HFFc6 (cell line): ENCODE results near the gene MBD6. TPM values are rescaled to one million over a fixed set of nuclear protein-coding genes. Genes with fewer than 3 reads are reported as not detected.
A peak's percentile ranks its signal among the peaks of the same experiment; 100 is the strongest.
"Not testable (repeated sequence)": the region's sequence is repeated elsewhere in the genome, so short reads cannot be mapped to it uniquely, and the experiment has no call there.

Experiments
- DNase-seq: peaks from one replicate; pipeline ENCODE4 v3.0.0-alpha.2; 2018
- H3K27ac Mint-ChIP-seq: 2 replicates; pipeline ENCODE4 v1.8.0; 2020; ENCODE audit warnings: mild to moderate bottlenecking, mixed read lengths
- H3K27me3 Mint-ChIP-seq: 2 replicates; pipeline ENCODE4 v1.8.0; 2021; ENCODE audit warnings: mild to moderate bottlenecking, moderate library complexity, mixed read lengths; ENCODE audit not compliant: insufficient read depth
- H3K36me3 Mint-ChIP-seq: 2 replicates; pipeline ENCODE4 v1.8.0; 2021; ENCODE audit warnings: low read depth, mixed read lengths
- H3K4me1 Mint-ChIP-seq: 2 replicates; pipeline ENCODE4 v1.8.0; 2020; ENCODE audit warnings: low read depth, mixed read lengths
- H3K4me3 Mint-ChIP-seq: 2 replicates; pipeline ENCODE4 v1.8.0; 2020; ENCODE audit warnings: mild to moderate bottlenecking, moderate library complexity, mixed read lengths
- H3K9me3 Mint-ChIP-seq: 2 replicates; pipeline ENCODE4 v1.8.0; 2020; ENCODE audit warnings: mild to moderate bottlenecking, mixed read lengths
- total RNA-seq, 6 experiments: library from RNA; stranded (reverse); fragmentation: NEBNext Ultra II Directional; extraction: Animal tissue kit (Norgen Biotek cat#: 25700); gene quantifications; 2 replicates in 1 of 6; 3 replicates in 5 of 6; pipeline ENCODE4 v1.2.3, GENCODE V29; 2021
- TF ChIP-seq, protein P1 (sequence below): fragments of 200-600 bp; sonication (generic); IDR thresholded peaks from 2 replicates; pipeline ENCODE4 v1.5.0; 2021; ENCODE audit warnings: antibody characterized with exemption, mild to moderate bottlenecking

MBD6 gene
- total RNA-seq, 6 experiments from 2014 or later: 40.7 to 43.6 (median 42.1) TPM

DNA sequence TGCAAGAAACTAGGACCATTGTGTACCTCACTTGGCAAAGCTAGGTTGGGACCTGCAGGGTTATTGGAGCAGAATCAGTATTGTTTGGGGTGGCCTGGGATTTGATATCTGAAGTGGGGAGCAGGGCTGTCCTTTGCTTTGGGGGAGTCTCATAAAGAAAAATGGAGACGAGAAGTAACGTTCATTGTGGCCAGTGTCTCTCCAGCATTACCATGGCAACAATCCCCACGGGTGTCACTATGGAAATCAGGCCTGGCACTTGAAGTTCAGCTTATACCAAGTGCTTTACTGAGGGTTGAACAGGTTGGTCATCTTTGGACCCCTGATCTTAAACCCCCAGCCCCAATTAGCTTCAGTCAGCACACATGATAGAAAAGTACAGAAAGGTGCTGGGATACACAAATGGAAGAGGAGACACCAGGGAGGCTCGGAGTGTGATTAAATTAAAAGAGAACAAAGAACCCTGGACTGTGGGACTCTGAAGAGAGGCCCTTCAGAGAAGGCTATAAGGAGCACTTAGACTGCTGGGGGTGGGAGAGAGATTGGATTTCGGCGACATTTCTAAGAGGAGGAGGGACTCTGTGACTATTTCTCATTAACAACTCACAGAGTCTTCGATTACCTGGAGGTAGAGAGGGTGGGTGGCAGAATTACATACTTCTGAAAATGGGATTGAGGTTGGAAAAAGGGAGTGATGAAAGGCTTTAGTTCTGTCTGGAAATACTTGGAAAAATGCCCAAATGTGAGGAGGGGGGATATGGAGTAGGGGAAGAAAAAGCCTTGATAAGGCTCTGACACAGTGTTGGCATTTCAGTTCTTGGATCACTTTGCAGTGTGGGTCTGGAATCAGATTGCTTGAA is 30.9 kb downstream of the MBD6 start:
- no peak overlapping the region for H3K4me3 Mint-ChIP-seq
- H3K9me3 Mint-ChIP-seq: no peaks in the 10 kb centered on the region
- H3K27ac Mint-ChIP-seq: no peak overlapping the region
- H3K27me3 Mint-ChIP-seq: peaks cover 10% of the 10 kb centered on the region
- no peak for DNase-seq
- no peaks in the 10 kb centered on the region for H3K36me3 Mint-ChIP-seq
- H3K4me1 Mint-ChIP-seq: peaks cover 38% of the 10 kb centered on the region
- TF ChIP-seq, protein P1, sequence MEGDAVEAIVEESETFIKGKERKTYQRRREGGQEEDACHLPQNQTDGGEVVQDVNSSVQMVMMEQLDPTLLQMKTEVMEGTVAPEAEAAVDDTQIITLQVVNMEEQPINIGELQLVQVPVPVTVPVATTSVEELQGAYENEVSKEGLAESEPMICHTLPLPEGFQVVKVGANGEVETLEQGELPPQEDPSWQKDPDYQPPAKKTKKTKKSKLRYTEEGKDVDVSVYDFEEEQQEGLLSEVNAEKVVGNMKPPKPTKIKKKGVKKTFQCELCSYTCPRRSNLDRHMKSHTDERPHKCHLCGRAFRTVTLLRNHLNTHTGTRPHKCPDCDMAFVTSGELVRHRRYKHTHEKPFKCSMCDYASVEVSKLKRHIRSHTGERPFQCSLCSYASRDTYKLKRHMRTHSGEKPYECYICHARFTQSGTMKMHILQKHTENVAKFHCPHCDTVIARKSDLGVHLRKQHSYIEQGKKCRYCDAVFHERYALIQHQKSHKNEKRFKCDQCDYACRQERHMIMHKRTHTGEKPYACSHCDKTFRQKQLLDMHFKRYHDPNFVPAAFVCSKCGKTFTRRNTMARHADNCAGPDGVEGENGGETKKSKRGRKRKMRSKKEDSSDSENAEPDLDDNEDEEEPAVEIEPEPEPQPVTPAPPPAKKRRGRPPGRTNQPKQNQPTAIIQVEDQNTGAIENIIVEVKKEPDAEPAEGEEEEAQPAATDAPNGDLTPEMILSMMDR: no peak

DNA sequence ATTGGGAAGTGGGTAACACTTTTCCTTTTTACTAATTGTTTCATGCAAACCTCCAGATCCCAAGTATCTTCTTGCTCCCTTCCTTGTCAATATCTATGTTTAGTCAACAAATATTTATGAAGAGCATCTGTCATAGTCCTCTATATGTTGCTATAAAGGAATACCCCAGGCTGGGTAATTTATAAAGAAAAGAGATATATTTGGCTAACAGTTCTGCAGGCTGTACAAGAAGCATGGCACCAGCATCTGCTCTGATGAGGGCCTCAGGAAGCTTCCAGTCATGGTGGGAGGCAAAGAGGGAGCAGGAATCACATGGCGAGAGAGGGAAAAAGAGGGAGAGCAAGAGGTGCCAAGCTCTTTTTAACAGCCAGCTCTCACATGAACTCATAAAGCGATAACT is 31.8 kb downstream of the MBD6 start:
- H3K27me3 Mint-ChIP-seq: peaks cover 7% of the 10 kb centered on the region
- no peaks in the 10 kb centered on the region for H3K9me3 Mint-ChIP-seq
- H3K36me3 Mint-ChIP-seq: no peaks in the 10 kb centered on the region
- no peak overlapping the region for H3K4me3 Mint-ChIP-seq
- DNase-seq: no peak
- no peak overlapping the region for H3K27ac Mint-ChIP-seq
- peaks cover 33% of the 10 kb centered on the region for H3K4me1 Mint-ChIP-seq
- TF ChIP-seq, protein P1: no peak

DNA sequence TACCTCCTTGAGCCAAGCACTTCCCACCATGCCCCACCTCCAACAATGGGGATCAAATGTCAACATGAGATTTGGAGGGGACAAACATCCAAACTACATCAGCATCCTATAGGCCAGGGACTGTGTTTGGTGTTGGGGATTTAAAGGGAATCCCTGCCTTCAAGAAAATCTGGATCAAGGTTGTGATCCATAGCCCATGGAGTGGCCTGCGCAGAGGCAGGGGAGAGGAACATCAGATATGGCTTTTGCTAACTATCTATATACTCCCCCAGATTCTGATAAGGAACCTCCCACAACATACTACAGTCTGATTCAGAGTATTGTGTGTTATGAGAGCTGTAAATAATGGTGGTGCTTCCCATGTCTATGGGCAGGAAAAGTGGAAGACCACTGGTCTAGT is 32.3 kb downstream of the MBD6 start:
- Mint-ChIP-seq H3K36me3 (no peaks in the 10 kb centered on the region), H3K4me1 (peaks cover 32% of the 10 kb centered on the region), H3K9me3 (no peaks in the 10 kb centered on the region), H3K27ac (no peak overlapping the region), H3K4me3 (no peak overlapping the region), H3K27me3 (peaks cover 6% of the 10 kb centered on the region)
- TF ChIP-seq, protein P1: no peak
- no peak for DNase-seq

DNA sequence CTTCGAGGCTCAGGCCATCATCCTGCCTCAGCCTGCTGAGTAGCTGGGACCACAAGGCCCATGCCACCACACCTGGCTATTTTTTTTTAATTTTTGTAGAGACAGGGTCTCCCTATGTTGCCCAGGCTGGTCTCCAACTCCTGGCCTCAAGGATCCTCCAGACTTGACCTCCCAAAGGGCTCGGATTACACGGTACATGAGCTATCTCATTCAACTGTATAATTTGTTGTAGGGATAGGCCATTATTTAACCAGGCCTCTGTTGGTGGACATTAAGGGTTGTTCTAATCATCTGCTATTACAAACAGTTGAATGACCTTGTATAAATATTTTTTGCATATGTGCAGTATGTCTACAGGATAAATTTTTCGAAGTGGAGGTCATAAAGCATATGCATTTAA is 36.2 kb downstream of the MBD6 start:
- TF ChIP-seq, protein P1: no peak
- Mint-ChIP-seq H3K27me3 (peaks cover 5% of the 10 kb centered on the region), H3K36me3 (no peaks in the 10 kb centered on the region), H3K9me3 (no peaks in the 10 kb centered on the region), H3K4me3 (no peak overlapping the region), H3K4me1 (peaks cover 10% of the 10 kb centered on the region; the same call in 1 of the 2 replicates), H3K27ac (no peak overlapping the region)
- no peak for DNase-seq

DNA sequence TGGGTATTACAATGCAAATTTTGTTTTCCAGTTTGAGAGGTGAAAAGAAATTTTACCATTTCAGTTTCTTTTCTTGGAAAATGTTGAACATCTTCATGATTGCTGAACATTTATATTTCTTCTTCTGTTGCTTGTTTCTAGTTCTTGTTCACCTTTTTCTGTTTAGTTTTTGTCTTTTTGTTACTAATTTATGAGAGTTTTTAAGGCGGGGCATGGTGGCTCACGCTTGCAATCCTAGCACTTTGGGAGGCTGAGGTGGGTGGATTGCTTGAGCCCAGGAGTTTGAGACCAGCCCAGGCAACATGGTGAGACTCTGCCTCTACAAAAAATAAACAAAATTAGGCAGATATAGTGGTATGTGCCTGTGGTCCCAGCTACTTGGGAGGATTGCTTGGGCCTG is 37.9 kb downstream of the MBD6 start:
- DNase-seq: no peak
- peaks cover 10% of the 10 kb centered on the region; the same call in 1 of the 2 replicates for H3K4me1 Mint-ChIP-seq
- H3K36me3 Mint-ChIP-seq: no peaks in the 10 kb centered on the region
- TF ChIP-seq, protein P1: no peak
- H3K27me3 Mint-ChIP-seq: peaks cover 7% of the 10 kb centered on the region; the same call in 1 of the 2 replicates
- H3K9me3 Mint-ChIP-seq: no peaks in the 10 kb centered on the region
- no peak overlapping the region for H3K27ac Mint-ChIP-seq
- H3K4me3 Mint-ChIP-seq: no peak overlapping the region

DNA sequence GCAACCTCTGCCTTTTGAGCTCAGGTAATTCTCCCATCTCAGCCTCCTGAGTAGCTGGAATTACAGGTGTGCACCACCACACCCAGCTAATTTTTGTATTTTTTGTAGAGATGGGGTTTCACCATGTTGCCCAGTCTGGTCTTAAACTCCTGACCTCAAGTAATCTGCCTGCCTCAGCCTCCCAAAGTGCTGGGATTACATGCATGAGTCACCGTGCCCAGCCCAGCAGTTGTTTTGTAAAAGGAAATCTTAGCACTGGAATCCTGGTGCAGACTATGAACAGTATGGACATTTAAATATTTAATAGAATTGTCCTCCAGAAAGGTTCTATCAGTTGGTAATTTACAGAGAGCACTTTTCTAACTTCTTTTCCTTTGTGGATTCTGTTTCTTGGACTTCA is 38.5 kb downstream of the MBD6 start:
- H3K9me3 Mint-ChIP-seq, H3K27me3 Mint-ChIP-seq, H3K4me3 Mint-ChIP-seq, H3K36me3 Mint-ChIP-seq, H3K27ac Mint-ChIP-seq: not testable (repeated sequence)
- DNase-seq: peak; percentile 10
- peaks cover 10% of the 10 kb centered on the region; the same call in 1 of the 2 replicates for H3K4me1 Mint-ChIP-seq
